WTC11 (cell line): ENCODE measurements around the gene SCAMP3. TPM values are rescaled to one million over a fixed set of nuclear protein-coding genes. Genes with fewer than 3 reads are reported as not detected.

Experiments used
- ATF1 ChIP-seq: sonication (generic); formaldehyde crosslinking; IDR thresholded peaks from 2 replicates; pipeline ENCODE4 v1.8.1; 2023; ENCODE audit warnings: mild to moderate bottlenecking, moderate library complexity, missing genetic modification reagents
- CREB1 ChIP-seq: sonication (generic); formaldehyde crosslinking; IDR thresholded peaks from 2 replicates; pipeline ENCODE4 v1.8.0; 2023; ENCODE audit warnings: mild to moderate bottlenecking, missing genetic modification reagents
- ESRRA ChIP-seq: sonication (generic); formaldehyde crosslinking; IDR thresholded peaks from 2 replicates; pipeline ENCODE4 v1.8.1; 2022; ENCODE audit warnings: mild to moderate bottlenecking, missing genetic modification reagents, borderline replicate concordance
- FOXK1 ChIP-seq: sonication (generic); formaldehyde crosslinking; IDR thresholded peaks from 2 replicates; pipeline ENCODE4 v1.8.0; 2022; ENCODE audit warnings: mild to moderate bottlenecking, moderate library complexity, missing genetic modification reagents
- NFE2L1 ChIP-seq: sonication (generic); formaldehyde crosslinking; IDR thresholded peaks from 2 replicates; pipeline ENCODE4 v1.8.1; 2023; ENCODE audit warnings: missing genetic modification reagents
- SOX15 ChIP-seq: fragments of 250-450 bp; sonication (Bioruptor Pico); IDR thresholded peaks from 2 replicates; pipeline ENCODE4 v1.9.0; 2021; ENCODE audit warnings: mild to moderate bottlenecking
- SP1 ChIP-seq: sonication (generic); formaldehyde crosslinking; conservative IDR thresholded peaks from 2 replicates; pipeline ENCODE4 v1.8.1; 2022; ENCODE audit warnings: missing genetic modification reagents
- TCF7 ChIP-seq: sonication (generic); formaldehyde crosslinking; IDR thresholded peaks from 2 replicates; pipeline ENCODE4 v1.8.0; 2022; ENCODE audit warnings: mild to moderate bottlenecking, low read depth, missing genetic modification reagents, moderate library complexity
- ZBTB21 ChIP-seq: sonication (generic); formaldehyde crosslinking; IDR thresholded peaks from 2 replicates; pipeline ENCODE4 v1.8.1; 2023; ENCODE audit warnings: mild to moderate bottlenecking, missing genetic modification reagents, borderline replicate concordance
- ZNF121 ChIP-seq: sonication (generic); formaldehyde crosslinking; IDR thresholded peaks from 2 replicates; pipeline ENCODE4 v1.8.0; 2023; ENCODE audit warnings: missing genetic modification reagents
- ZNF232 ChIP-seq: sonication (generic); formaldehyde crosslinking; IDR thresholded peaks from 2 replicates; pipeline ENCODE4 v1.8.0; 2022; ENCODE audit warnings: mild to moderate bottlenecking, missing genetic modification reagents
- ZNF416 ChIP-seq: fragments of 250-450 bp; sonication (Bioruptor Pico); IDR thresholded peaks from 2 replicates; pipeline ENCODE4 v1.9.0; 2021; ENCODE audit warnings: mild to moderate bottlenecking, inconsistent platforms
- total RNA-seq: library from RNA; stranded (reverse); gene quantifications from 3 replicates; pipeline ENCODE4 v1.2.3, GENCODE V29; 2021
- TF ChIP-seq, protein P1 (sequence below): sonication (generic); formaldehyde crosslinking; IDR thresholded peaks from 2 replicates; pipeline ENCODE4 v1.8.0; 2022; ENCODE audit warnings: missing genetic modification reagents
- TF ChIP-seq, protein P2 (sequence below): sonication (generic); formaldehyde crosslinking; IDR thresholded peaks from 2 replicates; pipeline ENCODE4 v1.8.1; 2023; ENCODE audit warnings: mild to moderate bottlenecking, missing genetic modification reagents
- TF ChIP-seq, protein P3 (sequence below): sonication (generic); formaldehyde crosslinking; IDR thresholded peaks from 2 replicates; pipeline ENCODE4 v1.8.0; 2022; ENCODE audit warnings: mild to moderate bottlenecking, missing genetic modification reagents
- TF ChIP-seq, protein P4 (sequence below): sonication (generic); formaldehyde crosslinking; IDR thresholded peaks from 2 replicates; pipeline ENCODE4 v1.8.1; 2022; ENCODE audit warnings: mild to moderate bottlenecking, missing genetic modification reagents, moderate library complexity, borderline replicate concordance
- TF ChIP-seq, protein P5 (sequence below): sonication (generic); formaldehyde crosslinking; IDR thresholded peaks from 2 replicates; pipeline ENCODE4 v1.8.1; 2022; ENCODE audit warnings: low read depth, mild to moderate bottlenecking, moderate library complexity, missing genetic modification reagents, borderline replicate concordance
- TF ChIP-seq, protein P6 (sequence below): fragments of 250-450 bp; sonication (Bioruptor Pico); IDR thresholded peaks from 2 replicates; pipeline ENCODE4 v1.9.0; 2021; ENCODE audit warnings: mild to moderate bottlenecking

Gene SCAMP3
- total RNA-seq, 1 experiment from 2014 or later: 58.8 TPM

DNA sequence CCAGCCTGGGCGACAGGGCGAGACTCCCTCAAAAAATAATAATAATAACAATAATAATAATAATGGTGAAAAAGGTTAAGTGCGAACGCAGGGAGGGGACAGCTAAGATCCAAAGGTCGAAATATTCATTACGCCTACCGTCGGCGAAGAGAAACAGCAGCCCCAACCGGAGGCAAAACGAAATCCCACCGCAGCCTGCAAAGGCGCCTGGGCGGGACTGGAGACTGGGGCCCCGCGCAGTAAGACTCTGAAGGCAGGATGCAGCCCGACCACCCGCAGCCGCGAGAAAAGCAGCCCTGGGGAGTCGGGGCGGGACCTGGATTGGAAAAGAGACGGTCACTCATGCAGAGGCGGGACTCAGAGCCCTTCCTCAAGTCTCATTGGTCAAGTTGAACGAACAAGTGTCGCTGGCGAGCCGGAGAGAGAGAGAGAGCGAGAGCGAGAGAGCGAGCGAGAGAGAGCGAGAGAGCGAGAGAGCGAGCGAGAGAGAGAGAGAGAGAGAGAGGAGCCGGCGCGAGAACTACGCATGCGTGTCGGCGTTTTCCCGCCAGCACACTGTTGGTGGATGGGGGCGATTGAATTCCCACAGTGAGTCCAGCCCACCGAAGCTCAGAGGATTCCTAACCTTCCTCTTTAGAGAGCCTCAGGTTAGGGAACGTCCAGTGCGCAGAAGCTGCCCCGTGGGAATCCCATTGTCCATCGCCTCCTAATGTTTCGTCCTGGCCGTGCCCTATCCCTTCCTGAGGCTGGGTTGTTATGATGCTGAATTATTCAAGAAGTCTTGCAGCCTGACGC, 17.6 kb downstream of the SCAMP3 start (continued):
- TF ChIP-seq, protein P1, sequence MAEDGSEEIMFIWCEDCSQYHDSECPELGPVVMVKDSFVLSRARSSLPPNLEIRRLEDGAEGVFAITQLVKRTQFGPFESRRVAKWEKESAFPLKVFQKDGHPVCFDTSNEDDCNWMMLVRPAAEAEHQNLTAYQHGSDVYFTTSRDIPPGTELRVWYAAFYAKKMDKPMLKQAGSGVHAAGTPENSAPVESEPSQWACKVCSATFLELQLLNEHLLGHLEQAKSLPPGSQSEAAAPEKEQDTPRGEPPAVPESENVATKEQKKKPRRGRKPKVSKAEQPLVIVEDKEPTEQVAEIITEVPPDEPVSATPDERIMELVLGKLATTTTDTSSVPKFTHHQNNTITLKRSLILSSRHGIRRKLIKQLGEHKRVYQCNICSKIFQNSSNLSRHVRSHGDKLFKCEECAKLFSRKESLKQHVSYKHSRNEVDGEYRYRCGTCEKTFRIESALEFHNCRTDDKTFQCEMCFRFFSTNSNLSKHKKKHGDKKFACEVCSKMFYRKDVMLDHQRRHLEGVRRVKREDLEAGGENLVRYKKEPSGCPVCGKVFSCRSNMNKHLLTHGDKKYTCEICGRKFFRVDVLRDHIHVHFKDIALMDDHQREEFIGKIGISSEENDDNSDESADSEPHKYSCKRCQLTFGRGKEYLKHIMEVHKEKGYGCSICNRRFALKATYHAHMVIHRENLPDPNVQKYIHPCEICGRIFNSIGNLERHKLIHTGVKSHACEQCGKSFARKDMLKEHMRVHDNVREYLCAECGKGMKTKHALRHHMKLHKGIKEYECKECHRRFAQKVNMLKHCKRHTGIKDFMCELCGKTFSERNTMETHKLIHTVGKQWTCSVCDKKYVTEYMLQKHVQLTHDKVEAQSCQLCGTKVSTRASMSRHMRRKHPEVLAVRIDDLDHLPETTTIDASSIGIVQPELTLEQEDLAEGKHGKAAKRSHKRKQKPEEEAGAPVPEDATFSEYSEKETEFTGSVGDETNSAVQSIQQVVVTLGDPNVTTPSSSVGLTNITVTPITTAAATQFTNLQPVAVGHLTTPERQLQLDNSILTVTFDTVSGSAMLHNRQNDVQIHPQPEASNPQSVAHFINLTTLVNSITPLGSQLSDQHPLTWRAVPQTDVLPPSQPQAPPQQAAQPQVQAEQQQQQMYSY (CRISPR knock-in tag): peak; percentile 46
- TF ChIP-seq ESRRA (CRISPR knock-in tag) (peak; percentile 89; the same call in 1 of the 2 replicates), ZBTB21 (CRISPR knock-in tag) (no peak; the same call in 1 of the 2 replicates), CREB1 (CRISPR knock-in tag) (0 out of 2 replicates have a peak, but pooled peaks have one; percentile 70), TCF7 (CRISPR knock-in tag) (no peak), ZNF121 (CRISPR knock-in tag) (peak; percentile 95), ATF1 (CRISPR knock-in tag) (no peak), ZNF416 (CRISPR knock-in tag) (no peak), NFE2L1 (CRISPR knock-in tag) (peak; percentile 61; the same call in 1 of the 2 replicates), ZNF232 (CRISPR knock-in tag) (0 out of 2 replicates have a peak, but pooled peaks have one; percentile 59), SP1 (peak; percentile 80), FOXK1 (CRISPR knock-in tag) (peak; percentile 68; the same call in 1 of the 2 replicates), SOX15 (CRISPR knock-in tag) (no peak)
- TF ChIP-seq, protein P2, sequence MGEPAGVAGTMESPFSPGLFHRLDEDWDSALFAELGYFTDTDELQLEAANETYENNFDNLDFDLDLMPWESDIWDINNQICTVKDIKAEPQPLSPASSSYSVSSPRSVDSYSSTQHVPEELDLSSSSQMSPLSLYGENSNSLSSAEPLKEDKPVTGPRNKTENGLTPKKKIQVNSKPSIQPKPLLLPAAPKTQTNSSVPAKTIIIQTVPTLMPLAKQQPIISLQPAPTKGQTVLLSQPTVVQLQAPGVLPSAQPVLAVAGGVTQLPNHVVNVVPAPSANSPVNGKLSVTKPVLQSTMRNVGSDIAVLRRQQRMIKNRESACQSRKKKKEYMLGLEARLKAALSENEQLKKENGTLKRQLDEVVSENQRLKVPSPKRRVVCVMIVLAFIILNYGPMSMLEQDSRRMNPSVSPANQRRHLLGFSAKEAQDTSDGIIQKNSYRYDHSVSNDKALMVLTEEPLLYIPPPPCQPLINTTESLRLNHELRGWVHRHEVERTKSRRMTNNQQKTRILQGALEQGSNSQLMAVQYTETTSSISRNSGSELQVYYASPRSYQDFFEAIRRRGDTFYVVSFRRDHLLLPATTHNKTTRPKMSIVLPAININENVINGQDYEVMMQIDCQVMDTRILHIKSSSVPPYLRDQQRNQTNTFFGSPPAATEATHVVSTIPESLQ: no peak
- TF ChIP-seq, protein P3, sequence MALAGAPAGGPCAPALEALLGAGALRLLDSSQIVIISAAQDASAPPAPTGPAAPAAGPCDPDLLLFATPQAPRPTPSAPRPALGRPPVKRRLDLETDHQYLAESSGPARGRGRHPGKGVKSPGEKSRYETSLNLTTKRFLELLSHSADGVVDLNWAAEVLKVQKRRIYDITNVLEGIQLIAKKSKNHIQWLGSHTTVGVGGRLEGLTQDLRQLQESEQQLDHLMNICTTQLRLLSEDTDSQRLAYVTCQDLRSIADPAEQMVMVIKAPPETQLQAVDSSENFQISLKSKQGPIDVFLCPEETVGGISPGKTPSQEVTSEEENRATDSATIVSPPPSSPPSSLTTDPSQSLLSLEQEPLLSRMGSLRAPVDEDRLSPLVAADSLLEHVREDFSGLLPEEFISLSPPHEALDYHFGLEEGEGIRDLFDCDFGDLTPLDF (CRISPR knock-in tag): peak; percentile 83
- TF ChIP-seq, protein P4, sequence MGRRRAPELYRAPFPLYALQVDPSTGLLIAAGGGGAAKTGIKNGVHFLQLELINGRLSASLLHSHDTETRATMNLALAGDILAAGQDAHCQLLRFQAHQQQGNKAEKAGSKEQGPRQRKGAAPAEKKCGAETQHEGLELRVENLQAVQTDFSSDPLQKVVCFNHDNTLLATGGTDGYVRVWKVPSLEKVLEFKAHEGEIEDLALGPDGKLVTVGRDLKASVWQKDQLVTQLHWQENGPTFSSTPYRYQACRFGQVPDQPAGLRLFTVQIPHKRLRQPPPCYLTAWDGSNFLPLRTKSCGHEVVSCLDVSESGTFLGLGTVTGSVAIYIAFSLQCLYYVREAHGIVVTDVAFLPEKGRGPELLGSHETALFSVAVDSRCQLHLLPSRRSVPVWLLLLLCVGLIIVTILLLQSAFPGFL (CRISPR knock-in tag): no peak; the same call in 1 of the 2 replicates
- TF ChIP-seq, protein P5, sequence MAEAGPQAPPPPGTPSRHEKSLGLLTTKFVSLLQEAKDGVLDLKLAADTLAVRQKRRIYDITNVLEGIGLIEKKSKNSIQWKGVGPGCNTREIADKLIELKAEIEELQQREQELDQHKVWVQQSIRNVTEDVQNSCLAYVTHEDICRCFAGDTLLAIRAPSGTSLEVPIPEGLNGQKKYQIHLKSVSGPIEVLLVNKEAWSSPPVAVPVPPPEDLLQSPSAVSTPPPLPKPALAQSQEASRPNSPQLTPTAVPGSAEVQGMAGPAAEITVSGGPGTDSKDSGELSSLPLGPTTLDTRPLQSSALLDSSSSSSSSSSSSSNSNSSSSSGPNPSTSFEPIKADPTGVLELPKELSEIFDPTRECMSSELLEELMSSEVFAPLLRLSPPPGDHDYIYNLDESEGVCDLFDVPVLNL: peak; percentile 96
- TF ChIP-seq, protein P6, sequence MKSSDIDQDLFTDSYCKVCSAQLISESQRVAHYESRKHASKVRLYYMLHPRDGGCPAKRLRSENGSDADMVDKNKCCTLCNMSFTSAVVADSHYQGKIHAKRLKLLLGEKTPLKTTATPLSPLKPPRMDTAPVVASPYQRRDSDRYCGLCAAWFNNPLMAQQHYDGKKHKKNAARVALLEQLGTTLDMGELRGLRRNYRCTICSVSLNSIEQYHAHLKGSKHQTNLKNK: no peak
